Tibial artery (tissue), 4 donors: ENCODE measurements around the gene URAD.
"Not testable (repeated sequence)": the region's sequence is repeated elsewhere in the genome, so short reads cannot be mapped to it uniquely, and the experiment has no call there.

ENCODE experiments used
- DNase-seq, 2 donors: peaks; one replicate each; pipeline ENCODE4 v3.0.0-alpha.2; 2019
- H3K27ac ChIP-seq, 2 donors: fragments of 200-600 bp; sonication (generic) in 1 of 2; 1 replicate in 1 of 2; 2 replicates in 1 of 2; pipeline ENCODE4 v1.5.1; 2018 to 2019; ENCODE audit warnings: mild to moderate bottlenecking in 1 of 2
- H3K27me3 ChIP-seq, 2 donors: fragments of 200-600 bp; sonication (generic) in 1 of 2; one replicate each; pipeline versions ENCODE4 v1.5.1 to v1.6.0; 2016 to 2019
- H3K36me3 ChIP-seq, 3 donors: fragments of 200-600 bp; sonication (generic) in 2 of 3; one replicate each; pipeline ENCODE4 v1.5.1; 2016 to 2019; ENCODE audit warnings: mild to moderate bottlenecking in 2 of 3
- H3K4me1 ChIP-seq, 4 donors: fragments of 200-600 bp; sonication (generic) in 2 of 4; 1 replicate in 3 of 4; 2 replicates in 1 of 4; pipeline ENCODE4 v1.5.1; 2016 to 2019
- H3K4me3 ChIP-seq, 2 donors: fragments of 200-600 bp; sonication (generic) in 1 of 2; 1 replicate in 1 of 2; 2 replicates in 1 of 2; pipeline ENCODE4 v1.5.1; 2018 to 2019; ENCODE audit warnings: mild to moderate bottlenecking in 2 of 2
- H3K9me3 ChIP-seq, 3 donors: fragments of 200-600 bp; sonication (generic) in 1 of 3; one replicate each; pipeline ENCODE4 v1.5.1; 2016 to 2019
- intact Hi-C: fragments of 100-400 bp; cut with DNase I; formaldehyde crosslinking; loops from one replicate; pipeline ENCODE4 v1.15.0; 2023; ENCODE audit warnings: low total_unique reads
- TF ChIP-seq, protein P1 (sequence below), 2 experiments: fragments of 200-600 bp in 1 of 2; fragments of 450-650 bp in 1 of 2; IDR thresholded peaks; one replicate each; pipeline ENCODE4 v1.5.1; 2017 to 2019; ENCODE audit warnings: antibody characterized with exemption in 2 of 2, mild to moderate bottlenecking in 1 of 2, moderate library complexity in 1 of 2

URAD gene

DNA sequence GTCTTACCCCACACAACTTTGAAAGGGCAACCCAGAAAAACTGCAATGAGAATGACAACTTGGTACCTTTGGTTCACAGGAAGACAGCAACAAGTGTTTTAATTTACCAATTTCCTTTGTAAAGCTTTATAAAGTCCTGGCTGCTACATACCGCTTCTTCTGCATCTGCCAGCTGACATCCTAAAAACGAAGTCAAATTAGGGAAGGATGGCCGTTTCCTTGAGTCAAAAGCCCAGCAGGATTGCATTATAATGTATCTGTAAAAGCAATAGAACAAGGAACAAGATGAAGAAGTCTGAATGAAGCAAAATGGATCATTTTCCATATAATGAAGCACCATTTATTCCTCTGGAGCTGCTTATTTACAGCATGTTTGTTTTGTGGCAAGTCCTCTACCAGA lies 25.8 kb upstream of the URAD start:
- Histone ChIP-seq H3K4me1 (no peaks in the 10 kb centered on the region), H3K9me3 (no peaks in the 10 kb centered on the region), H3K27me3 (peaks cover 0 to 12% of the 10 kb centered on the region in 2 donors), H3K4me3 (no peak overlapping the region), H3K36me3 (no peaks in the 10 kb centered on the region), H3K27ac (no peak overlapping the region)
- intact Hi-C loops = no loop called here
- peak in 1 of 2 donors; percentile 2 for DNase-seq
- TF ChIP-seq, protein P1, sequence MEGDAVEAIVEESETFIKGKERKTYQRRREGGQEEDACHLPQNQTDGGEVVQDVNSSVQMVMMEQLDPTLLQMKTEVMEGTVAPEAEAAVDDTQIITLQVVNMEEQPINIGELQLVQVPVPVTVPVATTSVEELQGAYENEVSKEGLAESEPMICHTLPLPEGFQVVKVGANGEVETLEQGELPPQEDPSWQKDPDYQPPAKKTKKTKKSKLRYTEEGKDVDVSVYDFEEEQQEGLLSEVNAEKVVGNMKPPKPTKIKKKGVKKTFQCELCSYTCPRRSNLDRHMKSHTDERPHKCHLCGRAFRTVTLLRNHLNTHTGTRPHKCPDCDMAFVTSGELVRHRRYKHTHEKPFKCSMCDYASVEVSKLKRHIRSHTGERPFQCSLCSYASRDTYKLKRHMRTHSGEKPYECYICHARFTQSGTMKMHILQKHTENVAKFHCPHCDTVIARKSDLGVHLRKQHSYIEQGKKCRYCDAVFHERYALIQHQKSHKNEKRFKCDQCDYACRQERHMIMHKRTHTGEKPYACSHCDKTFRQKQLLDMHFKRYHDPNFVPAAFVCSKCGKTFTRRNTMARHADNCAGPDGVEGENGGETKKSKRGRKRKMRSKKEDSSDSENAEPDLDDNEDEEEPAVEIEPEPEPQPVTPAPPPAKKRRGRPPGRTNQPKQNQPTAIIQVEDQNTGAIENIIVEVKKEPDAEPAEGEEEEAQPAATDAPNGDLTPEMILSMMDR (IDR thresholded peaks at IDR 0.05) = no peak

DNA sequence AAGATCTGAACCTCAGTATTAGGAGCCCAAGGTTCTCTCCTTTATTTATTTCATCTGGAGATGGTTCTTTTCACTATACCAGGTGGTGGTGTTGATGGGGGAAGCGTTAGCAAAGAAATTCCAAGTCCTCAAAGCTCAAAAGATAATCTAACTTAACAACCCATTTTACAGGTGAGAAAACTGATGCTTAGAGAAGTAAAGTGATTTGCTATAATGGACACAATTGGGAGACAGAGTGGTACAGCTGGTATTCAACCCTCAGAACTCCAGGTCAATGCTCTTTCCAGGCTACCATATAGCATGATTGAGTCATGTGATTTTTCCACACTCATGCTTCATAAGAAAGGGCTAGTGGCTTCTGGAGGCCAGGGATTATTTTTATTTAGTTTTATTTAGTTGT lies 25.0 kb upstream of the URAD start:
- TF ChIP-seq, protein P1 (IDR thresholded peaks at IDR 0.05) = no peak

DNA sequence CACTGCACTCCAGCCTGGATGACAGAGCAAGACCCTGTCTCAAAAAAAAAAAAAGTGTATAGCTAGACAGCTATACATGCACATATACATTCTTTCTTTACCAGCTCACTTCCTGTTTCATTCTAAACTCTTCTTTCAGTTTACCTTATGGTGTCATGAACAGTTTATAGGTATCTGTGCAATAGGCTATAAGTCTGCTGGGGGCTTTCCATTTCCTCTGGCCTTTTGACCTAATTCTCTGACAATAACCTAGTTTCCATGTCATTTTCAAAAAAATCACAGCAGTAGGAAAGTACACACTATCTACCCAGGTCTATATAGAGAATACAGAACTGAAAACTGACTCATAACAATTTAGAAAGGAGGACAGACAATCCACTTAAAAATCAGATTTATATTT lies 24.4 kb upstream of the URAD start:
- Histone ChIP-seq H3K4me3 (no peak overlapping the region), H3K27ac (no peak overlapping the region), H3K9me3 (no peaks in the 10 kb centered on the region), H3K27me3 (peaks cover 0 to 12% of the 10 kb centered on the region in 2 donors), H3K4me1 (no peaks in the 10 kb centered on the region), H3K36me3 (no peaks in the 10 kb centered on the region)
- TF ChIP-seq, protein P1 (IDR thresholded peaks at IDR 0.05) = no peak
- no peak for DNase-seq
- intact Hi-C loops = no loop called here

More for the DNA sequence above, 25.0 kb upstream of the URAD start:
- no peaks in the 10 kb centered on the region for H3K4me1 ChIP-seq
- intact Hi-C loops = no loop called here
- no peak overlapping the region for H3K4me3 ChIP-seq
- DNase-seq = no peak
- no peaks in the 10 kb centered on the region for H3K9me3 ChIP-seq
- H3K27ac ChIP-seq = no peak overlapping the region
- peaks cover 0 to 12% of the 10 kb centered on the region in 2 donors for H3K27me3 ChIP-seq
- no peaks in the 10 kb centered on the region for H3K36me3 ChIP-seq

DNA sequence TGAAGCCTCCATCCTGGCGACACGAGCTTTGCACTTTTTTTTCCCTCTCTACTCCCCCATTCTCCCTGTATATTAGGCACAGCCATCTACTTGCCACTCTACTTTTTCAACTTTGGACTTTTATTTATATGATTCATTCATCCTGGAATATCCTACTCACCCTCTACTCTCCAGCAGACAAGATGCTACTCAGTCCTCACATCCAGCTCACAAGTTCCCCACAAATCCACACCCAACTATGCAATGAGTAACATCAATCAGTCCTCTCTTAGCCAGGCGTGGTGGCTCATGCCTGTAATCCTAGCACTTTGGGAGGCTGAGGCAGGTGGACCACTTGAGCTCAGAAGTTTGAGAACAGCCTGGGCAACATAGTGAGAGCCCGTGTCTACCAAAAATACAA lies 23.9 kb upstream of the URAD start:
- Histone ChIP-seq H3K4me3 (no peak overlapping the region), H3K4me1 (no peaks in the 10 kb centered on the region), H3K27me3 (peaks cover 0 to 12% of the 10 kb centered on the region in 2 donors), H3K9me3 (no peaks in the 10 kb centered on the region), H3K36me3 (no peaks in the 10 kb centered on the region), H3K27ac (no peak overlapping the region)
- TF ChIP-seq, protein P1 (IDR thresholded peaks at IDR 0.05) = no peak
- intact Hi-C loops = no loop called here
- DNase-seq = no peak

DNA sequence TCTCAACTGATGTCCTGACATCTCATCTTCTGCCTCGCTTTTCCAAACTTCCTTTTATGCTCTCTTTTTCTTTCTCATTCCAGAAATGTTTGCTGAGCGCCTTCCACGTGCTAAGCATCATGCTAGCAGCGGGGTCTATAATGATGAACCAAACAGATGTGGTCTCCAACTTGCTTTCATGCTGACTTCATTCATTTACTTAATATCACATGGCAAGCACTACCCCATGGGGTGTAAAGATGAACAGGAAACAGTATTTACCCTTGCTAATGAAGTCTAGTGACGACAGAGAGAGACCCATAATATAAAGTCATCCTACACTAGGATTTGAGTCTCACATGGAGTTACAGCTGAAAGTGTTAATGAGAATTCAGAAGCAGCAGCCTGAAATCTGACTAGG lies 21.6 kb upstream of the URAD start:
- H3K4me1 ChIP-seq = no peaks in the 10 kb centered on the region
- peaks cover 0 to 12% of the 10 kb centered on the region in 2 donors for H3K27me3 ChIP-seq
- TF ChIP-seq, protein P1 (IDR thresholded peaks at IDR 0.05) = no peak
- no peak overlapping the region for H3K4me3 ChIP-seq
- no peak for DNase-seq
- intact Hi-C loops = no loop called here
- no peaks in the 10 kb centered on the region for H3K9me3 ChIP-seq
- no peaks in the 10 kb centered on the region for H3K36me3 ChIP-seq
- no peak overlapping the region for H3K27ac ChIP-seq

DNA sequence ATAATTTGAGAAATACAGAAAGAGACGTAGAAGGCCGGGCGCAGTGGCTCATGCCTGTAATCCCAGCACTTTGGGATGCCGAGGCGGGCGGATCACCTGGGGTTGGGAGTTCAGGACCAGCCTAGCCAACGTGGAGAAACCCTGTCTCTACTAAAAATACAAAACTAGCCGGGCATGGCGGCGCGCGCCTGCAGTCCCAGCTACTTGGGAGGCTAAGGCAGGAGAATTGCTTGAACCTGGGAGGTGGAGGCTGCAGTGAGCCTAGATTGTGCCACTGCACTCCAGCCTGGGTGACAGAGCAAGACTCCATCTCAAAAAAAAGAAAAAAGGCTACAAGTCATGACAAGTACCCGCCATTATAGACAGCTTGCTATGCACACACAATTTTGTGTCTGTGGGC lies 16.5 kb upstream of the URAD start:
- H3K27ac ChIP-seq, H3K4me3 ChIP-seq, H3K36me3 ChIP-seq, H3K9me3 ChIP-seq, H3K27me3 ChIP-seq, H3K4me1 ChIP-seq, intact Hi-C loops: not testable (repeated sequence)
- DNase-seq = peak in 1 of 2 donors; percentile 28
